PC-9 (cell line): Measurements from ENCODE around the gene PLK5.

Experiments
- CTCF ChIP-seq: fragments of 200-600 bp; sonication (generic); conservative IDR thresholded peaks from 2 replicates; pipeline ENCODE4 v1.6.1; 2017; ENCODE audit warnings: mixed run types, antibody characterized with exemption, mild to moderate bottlenecking, moderate library complexity
- EZH2 ChIP-seq: fragments of 200-600 bp; sonication (generic); IDR thresholded peaks from 2 replicates; pipeline ENCODE4 v1.8.0; 2017; ENCODE audit warnings: antibody characterized with exemption, low read depth

GRCh38 chr19:1522838-1523237 is 1.0 kb upstream of the PLK5 start:
- no peak for TF ChIP-seq CTCF
- TF ChIP-seq EZH2: no peak
